Heart left ventricle (tissue), 16 donors: ENCODE data around the gene LEPR. TPM values are rescaled to one million over a fixed set of nuclear protein-coding genes. Genes with fewer than 3 reads are reported as not detected.

Experiments used
- ATAC-seq, 4 donors: fragments of 200-7000 bp; cut with Tn5 transposase; one replicate each; pipeline ENCODE4 v1.9.1; 2020 to 2022; ENCODE audit warnings: moderate library complexity in 4 of 4, mild to moderate bottlenecking in 3 of 4, moderate number of reproducible peaks in 1 of 4
- DNase-seq, 5 donors: peaks; one replicate each; pipeline ENCODE4 v3.0.0-alpha.2; 2020
- H3K27ac ChIP-seq, 12 donors: fragments of 200-600 bp; sonication (generic) in 4 of 12; one replicate each; pipeline versions ENCODE4 v1.5.0 to v1.8.0; 2016 to 2022; ENCODE audit warnings: mild to moderate bottlenecking in 2 of 12
- H3K27me3 ChIP-seq, 9 donors: fragments of 200-600 bp; sonication (generic) in 2 of 9; one replicate each; pipeline versions ENCODE4 v1.5.1 to v1.8.0; 2016 to 2022; ENCODE audit warnings: mild to moderate bottlenecking in 3 of 9
- H3K36me3 ChIP-seq, 9 donors: fragments of 200-600 bp; sonication (generic) in 2 of 9; one replicate each; pipeline versions ENCODE4 v1.5.0 to v1.8.0; 2018 to 2022; ENCODE audit warnings: mild to moderate bottlenecking in 2 of 9
- H3K4me1 ChIP-seq, 12 donors: fragments of 200-600 bp; sonication (generic) in 4 of 12; one replicate each; pipeline versions ENCODE4 v1.5.0 to v1.8.0; 2016 to 2022; ENCODE audit warnings: mild to moderate bottlenecking in 3 of 12
- H3K4me3 ChIP-seq, 12 donors: fragments of 200-600 bp; sonication (generic) in 4 of 12; one replicate each; pipeline versions ENCODE4 v1.5.0 to v1.8.0; 2017 to 2022; ENCODE audit warnings: mild to moderate bottlenecking in 9 of 12, moderate library complexity in 4 of 12
- H3K9me3 ChIP-seq, 12 donors: fragments of 200-600 bp; sonication (generic) in 4 of 12; one replicate each; pipeline versions ENCODE4 v1.5.0 to v1.8.0; 2016 to 2022; ENCODE audit warnings: mild to moderate bottlenecking in 1 of 12
- POLR2A ChIP-seq, 2 donors: fragments of 450-650 bp; IDR thresholded peaks; one replicate each; pipeline ENCODE4 v1.6.1; 2017; ENCODE audit warnings: antibody characterized with exemption in 2 of 2, mild to moderate bottlenecking in 2 of 2, moderate library complexity in 2 of 2
- WGBS, 4 donors: extraction: QIAGEN DNeasy Blood & Tissue Kit in 2 of 4; methylation state at CpG; one replicate each; pipeline versions ENCODE4 v1.1.5 to v1.1.7; 2013 to 2018; 5-methylcytosine and 5-hydroxymethylcytosine counted together
- intact Hi-C, 10 donors: fragments of 100-400 bp; cut with DNase I; formaldehyde crosslinking; loops; one replicate each; pipeline versions ENCODE4 v1.11.1 to v1.14.2; 2022
- polyA plus RNA-seq, 2 donors: library from polyadenylated mRNA; stranded (reverse); fragments of 200-250 nt; gene quantifications; one replicate each; pipeline ENCODE4 v1.2.3, GENCODE V29; 2013
- total RNA-seq, 9 donors: library from RNA; depleted of rRNA in 2 of 9; stranded (reverse); fragments of >200 nt in 2 of 9; fragmentation: NEBNext Ultra II Directional in 3 of 9; extraction: Animal tissue kit (Norgen Biotek cat#: 25700) in 3 of 9; gene quantifications; one replicate each; pipeline versions ENCODE4 v1.1.0 to v1.2.4, GENCODE V29; 2016 to 2023
- TF ChIP-seq, protein P1 (sequence below), 12 donors: fragments of 200-600 bp; sonication (generic) in 4 of 12; IDR thresholded peaks; one replicate each; pipeline versions ENCODE4 v1.5.0 to v1.8.0; 2018 to 2022; ENCODE audit warnings: antibody characterized with exemption in 12 of 12, mild to moderate bottlenecking in 5 of 12
- donor health status: ischemic (EF 13 %, LVEDD 7.1; RV severe dilation, severe dysfunction).
- donor health status: healthy with polysubstance abuse.
- donor health status: DM: no; HTN: yes; CAD: no.
- donor health status: DM: no; HTN: no; CAD: no.
- donor health status: ischemic (EF 25% LVEDD 6.9; RV normal size, moderate dysfunction).
- donor health status: ischemic (EF 25% LVEDD 5.7; RV mildly dilated, moderate dysfunction).
- donor health status: healthy.
- donor health status: DM: yes; HTN: yes; CAD: no.
- donor health status: ischemic (EF 35%, LVEDD 5.7; RV mildly dilated, moderate dysfunction).
- donor health status: nonischemic (EF 11% LVEDD 7.7; RV severe dilation, severe dysfunction).
- donor health status: DM: yes; HTN: yes; CAD: no.
- donor health status: PGD.
- donor health status: ischemic (EF 29% LVEDD 5.4; RV normal size, mild dysfunction).
- donor health status: nonischemic (EF 23%, LVEDD 6.1; RV moderate dilation, normal function).

The LEPR gene
- total and polyA plus RNA-seq, 11 donors, result 1.5 to 11.6 (median 5.0) TPM

DNA sequence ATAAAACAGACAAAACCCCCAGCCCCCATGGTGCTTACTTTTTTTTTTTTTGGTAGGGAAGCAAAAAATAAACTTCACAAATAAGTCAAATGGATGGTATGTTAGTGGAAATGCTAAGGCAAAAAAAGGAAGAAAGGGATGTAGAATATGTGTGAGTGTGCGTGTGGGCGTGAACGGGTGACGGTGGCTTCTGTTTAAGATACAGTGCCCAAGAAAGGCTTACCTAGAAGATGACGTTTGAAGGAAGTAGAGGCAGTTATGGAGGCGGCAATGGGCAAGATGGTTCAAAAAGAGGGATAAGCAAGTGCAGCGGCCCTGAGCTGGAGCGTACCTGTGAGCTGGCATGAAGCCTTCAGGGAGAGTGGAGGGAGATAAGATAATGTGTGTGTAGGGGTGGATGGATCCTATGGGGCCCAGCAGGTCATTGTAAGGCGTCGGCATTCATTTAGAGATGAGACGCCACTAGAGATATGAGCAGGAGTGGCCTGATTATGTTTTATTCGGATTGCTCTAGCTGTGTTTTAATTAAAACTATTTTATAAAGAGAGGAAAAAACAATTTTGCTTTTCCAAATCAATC lies 19.9 kb downstream of the LEPR start:
- Histone ChIP-seq H3K4me3 (no peak overlapping the region), H3K27ac (no peak overlapping the region), H3K4me1 (peaks cover 0 to 5% (median 0%) of the 10 kb centered on the region in 12 donors), H3K9me3 (no peaks in the 10 kb centered on the region), H3K36me3 (peaks cover 0 to 14% (median 0%) of the 10 kb centered on the region in 9 donors), H3K27me3 (no peaks in the 10 kb centered on the region)
- DNase-seq (no peak), ATAC-seq (no peak)
- 69 to 79% (median 74%) methylated on average over 12 of the region's 12 CpGs for WGBS, 4 donors
- intact Hi-C loops, result no loop called here
- TF ChIP-seq POLR2A (IDR thresholded peaks at IDR 0.05), result no peak
- TF ChIP-seq, protein P1, sequence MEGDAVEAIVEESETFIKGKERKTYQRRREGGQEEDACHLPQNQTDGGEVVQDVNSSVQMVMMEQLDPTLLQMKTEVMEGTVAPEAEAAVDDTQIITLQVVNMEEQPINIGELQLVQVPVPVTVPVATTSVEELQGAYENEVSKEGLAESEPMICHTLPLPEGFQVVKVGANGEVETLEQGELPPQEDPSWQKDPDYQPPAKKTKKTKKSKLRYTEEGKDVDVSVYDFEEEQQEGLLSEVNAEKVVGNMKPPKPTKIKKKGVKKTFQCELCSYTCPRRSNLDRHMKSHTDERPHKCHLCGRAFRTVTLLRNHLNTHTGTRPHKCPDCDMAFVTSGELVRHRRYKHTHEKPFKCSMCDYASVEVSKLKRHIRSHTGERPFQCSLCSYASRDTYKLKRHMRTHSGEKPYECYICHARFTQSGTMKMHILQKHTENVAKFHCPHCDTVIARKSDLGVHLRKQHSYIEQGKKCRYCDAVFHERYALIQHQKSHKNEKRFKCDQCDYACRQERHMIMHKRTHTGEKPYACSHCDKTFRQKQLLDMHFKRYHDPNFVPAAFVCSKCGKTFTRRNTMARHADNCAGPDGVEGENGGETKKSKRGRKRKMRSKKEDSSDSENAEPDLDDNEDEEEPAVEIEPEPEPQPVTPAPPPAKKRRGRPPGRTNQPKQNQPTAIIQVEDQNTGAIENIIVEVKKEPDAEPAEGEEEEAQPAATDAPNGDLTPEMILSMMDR (IDR thresholded peaks at IDR 0.05), result no peak

DNA sequence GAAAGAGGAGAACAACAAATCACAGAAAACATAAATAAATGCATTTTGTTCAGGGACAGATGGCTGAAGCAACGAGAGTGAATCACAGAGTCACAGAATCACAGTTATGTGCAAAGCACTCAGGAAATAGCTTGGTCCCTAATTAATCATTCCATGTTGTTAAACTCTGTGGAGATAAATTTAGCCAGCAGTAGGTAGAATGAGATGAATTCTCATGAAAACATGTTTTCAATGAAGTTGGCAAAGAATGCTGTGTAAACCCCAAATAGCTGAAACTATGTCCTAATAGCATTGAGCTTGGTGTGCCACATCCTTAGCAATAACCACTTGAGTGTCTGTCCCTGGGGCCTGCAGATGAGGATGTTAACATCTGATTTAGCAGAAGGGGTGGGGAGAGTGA lies 20.4 kb downstream of the LEPR start:
- DNase-seq, result no peak
- peaks cover 0 to 5% (median 0%) of the 10 kb centered on the region in 12 donors for H3K4me1 ChIP-seq
- no peaks in the 10 kb centered on the region for H3K9me3 ChIP-seq
- TF ChIP-seq POLR2A (IDR thresholded peaks at IDR 0.05), result no peak
- TF ChIP-seq, protein P1 (IDR thresholded peaks at IDR 0.05), result no peak
- no peak overlapping the region for H3K27ac ChIP-seq
- H3K36me3 ChIP-seq, result peaks cover 0 to 10% (median 0%) of the 10 kb centered on the region in 9 donors
- WGBS, 4 donors, result 71 to 78% (median 74%) methylated on average over 1 of the region's 1 CpG
- ATAC-seq, result no peak
- H3K27me3 ChIP-seq, result no peaks in the 10 kb centered on the region
- intact Hi-C loops, result no loop called here
- no peak overlapping the region for H3K4me3 ChIP-seq

DNA sequence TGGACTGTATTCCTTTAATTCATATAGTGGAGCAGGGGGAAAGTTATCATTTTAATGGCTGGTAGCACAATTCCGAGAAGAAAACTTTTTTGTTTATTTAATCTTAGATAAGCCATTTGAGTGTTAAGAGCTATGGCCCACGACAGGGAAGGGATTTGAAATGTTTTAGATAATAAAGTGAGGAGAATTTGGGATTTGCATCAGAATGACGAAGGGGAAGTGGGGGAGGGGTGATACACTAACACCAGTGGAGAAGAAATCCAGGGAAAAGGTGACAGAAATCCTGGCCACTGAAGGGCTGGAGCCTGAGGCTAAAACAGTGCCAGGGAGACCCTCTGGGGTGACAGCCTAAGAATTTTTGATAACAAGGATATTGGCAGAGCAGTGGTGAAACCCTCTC lies 21.0 kb downstream of the LEPR start:
- Histone ChIP-seq H3K9me3 (no peaks in the 10 kb centered on the region), H3K27ac (no peak overlapping the region), H3K4me1 (no peaks in the 10 kb centered on the region), H3K4me3 (no peak overlapping the region), H3K27me3 (no peaks in the 10 kb centered on the region), H3K36me3 (peaks cover 0 to 5% (median 0%) of the 10 kb centered on the region in 9 donors)
- TF ChIP-seq, protein P1 (IDR thresholded peaks at IDR 0.05), result no peak
- no peak for TF ChIP-seq POLR2A (IDR thresholded peaks at IDR 0.05)
- 65 to 77% (median 73%) methylated on average over 3 of the region's 3 CpGs for WGBS, 4 donors
- intact Hi-C loops, result no loop called here
- ATAC-seq (no peak), DNase-seq (no peak)

DNA sequence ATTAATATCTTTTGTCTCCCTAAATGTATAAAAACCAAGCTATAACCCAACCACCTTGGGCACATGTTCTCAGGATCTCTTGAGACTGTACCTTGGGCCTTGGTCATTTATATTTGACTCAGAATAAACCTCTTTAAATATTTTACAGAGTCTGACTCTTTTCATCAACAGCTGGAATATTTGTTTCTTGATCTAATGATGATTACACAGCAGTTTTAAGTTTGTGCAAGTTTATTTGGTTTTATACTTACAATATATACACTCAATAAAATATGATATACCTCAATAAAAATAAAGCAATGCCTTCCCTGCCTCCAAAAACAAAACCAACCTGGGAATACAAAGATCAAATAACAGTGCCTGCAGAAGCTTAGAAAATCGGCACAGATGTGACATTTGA lies 22.0 kb downstream of the LEPR start:
- no peak for ATAC-seq
- no peaks in the 10 kb centered on the region for H3K9me3 ChIP-seq
- H3K4me1 ChIP-seq, result no peaks in the 10 kb centered on the region
- H3K36me3 ChIP-seq, result peaks cover 0 to 2% (median 0%) of the 10 kb centered on the region in 9 donors
- H3K27ac ChIP-seq, result no peak overlapping the region
- 84 to 96% (median 93%) methylated on average over 1 of the region's 1 CpG for WGBS, 4 donors
- TF ChIP-seq, protein P1 (IDR thresholded peaks at IDR 0.05), result no peak
- TF ChIP-seq POLR2A (IDR thresholded peaks at IDR 0.05), result no peak
- intact Hi-C loops, result no loop called here
- H3K27me3 ChIP-seq, result no peaks in the 10 kb centered on the region
- DNase-seq, result no peak
- no peak overlapping the region for H3K4me3 ChIP-seq
